MCF 10A (cell line): ENCODE measurements around the gene HOXC5. TPM values are rescaled to one million over a fixed set of nuclear protein-coding genes. Genes with fewer than 3 reads are reported as not detected.

Experiments used
- BruUV-seq: library from RNA; stranded (reverse); fragments of 400-500 nt; replicated peaks from 2 replicates; lab custom pipeline; 2021; lab: Mats Ljungman, UMichigan
- CTCF ChIA-PET: fragments of 300-600 bp; sonication (Branson Sonifier 250); formaldehyde crosslinking; extraction: SDS; loops from one replicate; lab custom pipeline; 2021; ENCODE audit warnings: antibody characterized with exemption, inconsistent platforms; lab: Yijun Ruan, JAX
- POLR2A ChIA-PET: fragments of 300-600, 350-650 bp; sonication (Branson Sonifier 250); formaldehyde crosslinking; extraction: SDS; loops from one replicate; lab custom pipeline; 2020; ENCODE audit warnings: antibody characterized with exemption, inconsistent platforms; lab: Yijun Ruan, JAX
- DNase-seq: peaks from one replicate; pipeline ENCODE4 v3.0.0-alpha.2; 2018; ENCODE audit not compliant: unreplicated experiment
- H3K27ac Mint-ChIP-seq: one replicate; pipeline ENCODE4 v1.8.0; 2022; ENCODE audit warnings: mild to moderate bottlenecking, low read depth, mixed read lengths; ENCODE audit not compliant: unreplicated experiment
- H3K27me3 Mint-ChIP-seq: one replicate; pipeline ENCODE4 v1.8.0; 2022; ENCODE audit warnings: mixed read lengths; ENCODE audit not compliant: insufficient read depth, unreplicated experiment
- H3K36me3 Mint-ChIP-seq: one replicate; pipeline ENCODE4 v1.8.0; 2022; ENCODE audit warnings: mild to moderate bottlenecking, moderate library complexity, mixed read lengths; ENCODE audit not compliant: insufficient read depth, unreplicated experiment
- H3K4me1 Mint-ChIP-seq: one replicate; pipeline ENCODE4 v1.8.0; 2022; ENCODE audit warnings: mixed read lengths; ENCODE audit not compliant: insufficient read depth, unreplicated experiment
- H3K4me3 Mint-ChIP-seq: one replicate; pipeline ENCODE4 v1.8.0; 2022; ENCODE audit warnings: mild to moderate bottlenecking, moderate library complexity, mixed read lengths; ENCODE audit not compliant: unreplicated experiment
- H3K9me3 Mint-ChIP-seq: one replicate; pipeline ENCODE4 v1.8.0; 2022; ENCODE audit warnings: mixed read lengths; ENCODE audit not compliant: unreplicated experiment
- CTCF ChIP-seq: fragments of 200-600 bp; IDR thresholded peaks from one replicate; pipeline ENCODE4 v1.8.0; 2022; ENCODE audit warnings: antibody characterized with exemption, mild to moderate bottlenecking; ENCODE audit not compliant: unreplicated experiment
- intact Hi-C: fragments of 100-400 bp; cut with micrococcal nuclease; formaldehyde crosslinking; loops from 2 replicates; pipeline ENCODE4 v1.14.1; 2022
- total RNA-seq: library from RNA; stranded (reverse); gene quantifications from 2 replicates; pipeline ENCODE4 v1.2.3, GENCODE V29; 2022

Gene HOXC5
- total RNA-seq, 1 experiment from 2014 or later, result not detected

- TF ChIP-seq CTCF, result no peak
- H3K27me3 Mint-ChIP-seq, result peaks cover 7% of the 10 kb centered on the region
- ChIA-PET CTCF (interaction anchor here (0.6 to 3.1 kb wide), 5 partner anchors 40 to 246 kb away, joined by 3 to 16 read pairs (median 4); partner anchors contain the start of gene HOXC5), POLR2A (interaction anchor here (1.0 to 2.7 kb wide), 2 partner anchors 7 to 25 kb away, joined by 3 to 12 read pairs; partner anchors contain the start of gene HOXC9)
- H3K9me3 Mint-ChIP-seq, result no peaks in the 10 kb centered on the region
- H3K4me3 Mint-ChIP-seq, result no peak overlapping the region
- intact Hi-C loops, result no loop called here
- no peaks in the 10 kb centered on the region for H3K36me3 Mint-ChIP-seq
- BruUV-seq, result no TSS peak
- H3K27ac Mint-ChIP-seq, result no peak overlapping the region
- no peak for DNase-seq
- peaks cover 24% of the 10 kb centered on the region for H3K4me1 Mint-ChIP-seq
Measured at GRCh38 chr12:53992377-53992889, 40.4 kb upstream of the HOXC5 start.

- POLR2A ChIA-PET, result interaction anchor here (0.6 kb wide), 1 partner anchor 20 kb away, joined by 3 read pairs; no protein-coding TSS in a partner anchor
- Mint-ChIP-seq H3K9me3 (no peaks in the 10 kb centered on the region), H3K27ac (no peak overlapping the region), H3K36me3 (no peaks in the 10 kb centered on the region), H3K4me1 (peaks cover 21% of the 10 kb centered on the region), H3K4me3 (no peak overlapping the region), H3K27me3 (peaks cover 7% of the 10 kb centered on the region)
- no peak for DNase-seq
- no TSS peak for BruUV-seq
- no peak for TF ChIP-seq CTCF
- intact Hi-C loops, result no loop called here
- CTCF ChIA-PET, result interaction anchor here (1.1 kb wide), 1 partner anchor 209 kb away, joined by 3 read pairs; no protein-coding TSS in a partner anchor
Measured at GRCh38 chr12:53993162-53994008, 39.5 kb upstream of the HOXC5 start.

DNA sequence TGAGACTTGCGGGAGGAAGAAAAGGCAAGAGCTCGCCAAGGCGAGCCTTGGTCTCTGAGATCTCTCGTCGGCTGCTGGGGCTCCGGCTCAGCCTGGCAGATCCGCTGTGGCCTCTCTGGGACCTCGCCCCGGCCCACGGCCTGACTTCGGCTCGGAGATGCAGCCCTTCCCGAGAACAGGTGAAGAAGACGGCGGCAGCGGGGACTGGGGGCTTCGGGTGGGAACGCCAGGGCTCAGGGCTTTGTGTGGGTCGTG is 38.9 kb upstream of the HOXC5 start:
- intact Hi-C loops, result no loop called here
- peaks cover 15% of the 10 kb centered on the region for H3K4me1 Mint-ChIP-seq
- BruUV-seq, result no TSS peak
- DNase-seq, result no peak
- no peak overlapping the region for H3K4me3 Mint-ChIP-seq
- H3K27me3 Mint-ChIP-seq, result peaks cover 7% of the 10 kb centered on the region
- no peak overlapping the region for H3K27ac Mint-ChIP-seq
- H3K36me3 Mint-ChIP-seq, result no peaks in the 10 kb centered on the region
- ChIA-PET CTCF (no interaction called here), POLR2A (no interaction called here)
- H3K9me3 Mint-ChIP-seq, result no peaks in the 10 kb centered on the region
- TF ChIP-seq CTCF, result no peak

DNA sequence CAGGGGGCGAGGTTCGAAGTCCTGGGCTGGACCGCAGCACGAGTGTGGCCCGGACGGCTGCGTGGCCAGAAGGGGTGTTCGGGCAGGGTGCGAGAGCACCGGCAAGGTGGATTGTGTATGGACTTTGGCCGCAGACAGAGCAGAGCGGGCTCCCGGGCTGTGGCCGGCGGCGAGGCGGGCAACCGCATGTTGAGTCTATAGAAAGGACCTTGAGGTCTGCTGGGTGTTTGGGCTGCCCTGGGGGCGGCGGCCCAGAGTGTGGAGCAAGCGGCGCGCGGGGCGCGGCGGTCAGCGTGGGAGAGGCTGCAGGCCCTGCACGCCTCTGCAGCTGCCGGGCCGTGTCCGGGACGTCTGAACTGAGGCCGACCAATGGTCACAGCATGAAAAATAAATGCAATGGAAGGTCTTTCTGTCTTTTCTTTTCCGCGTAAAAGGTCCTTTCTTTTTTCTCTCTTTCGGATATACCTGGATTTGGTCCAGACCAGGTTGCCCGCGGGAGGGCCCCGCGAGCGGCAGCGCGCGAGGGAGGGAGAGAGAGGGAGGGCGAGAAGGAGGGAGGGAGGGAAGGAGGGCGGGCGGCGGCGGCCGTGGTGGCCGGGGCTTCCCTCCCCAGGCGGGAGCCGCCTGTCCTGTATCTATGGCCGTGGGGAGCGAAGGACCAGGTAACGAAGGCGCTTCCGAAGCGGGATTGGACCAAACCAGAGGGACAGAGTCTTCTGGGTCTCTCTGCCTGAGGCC is 38.4 kb upstream of the HOXC5 start:
- Mint-ChIP-seq H3K9me3 (no peaks in the 10 kb centered on the region), H3K27me3 (peaks cover 7% of the 10 kb centered on the region), H3K27ac (no peak overlapping the region), H3K4me1 (peaks cover 10% of the 10 kb centered on the region), H3K4me3 (no peak overlapping the region), H3K36me3 (no peaks in the 10 kb centered on the region)
- intact Hi-C loops, result no loop called here
- CTCF ChIA-PET, result interaction anchor here (0.6 kb wide), 1 partner anchor 131 kb away, joined by 3 read pairs; no protein-coding TSS in a partner anchor
- POLR2A ChIA-PET, result interaction anchor here (0.7 kb wide), 1 partner anchor 149 kb away, joined by 3 read pairs; no protein-coding TSS in a partner anchor
- DNase-seq, result no peak
- TF ChIP-seq CTCF, result no peak
- BruUV-seq, result no TSS peak
